ENCODE measurements around the gene RAP2C.
"Not testable (repeated sequence)": the region's sequence is repeated elsewhere in the genome, so short reads cannot be mapped to it uniquely, and the experiment has no call there.

RAP2C gene

GRCh38 chrX:132200976-132201375 is 18.3 kb downstream of the RAP2C start:
- no peak for DNase-seq (ENCODE audit: low read depth in 3 of 3, low spot score in 1 of 3)

GRCh38 chrX:132199941-132200340 is 19.3 kb downstream of the RAP2C start:
- DNase-seq (ENCODE audit: low read depth in 3 of 3, low spot score in 1 of 3) = no peak

DNA sequence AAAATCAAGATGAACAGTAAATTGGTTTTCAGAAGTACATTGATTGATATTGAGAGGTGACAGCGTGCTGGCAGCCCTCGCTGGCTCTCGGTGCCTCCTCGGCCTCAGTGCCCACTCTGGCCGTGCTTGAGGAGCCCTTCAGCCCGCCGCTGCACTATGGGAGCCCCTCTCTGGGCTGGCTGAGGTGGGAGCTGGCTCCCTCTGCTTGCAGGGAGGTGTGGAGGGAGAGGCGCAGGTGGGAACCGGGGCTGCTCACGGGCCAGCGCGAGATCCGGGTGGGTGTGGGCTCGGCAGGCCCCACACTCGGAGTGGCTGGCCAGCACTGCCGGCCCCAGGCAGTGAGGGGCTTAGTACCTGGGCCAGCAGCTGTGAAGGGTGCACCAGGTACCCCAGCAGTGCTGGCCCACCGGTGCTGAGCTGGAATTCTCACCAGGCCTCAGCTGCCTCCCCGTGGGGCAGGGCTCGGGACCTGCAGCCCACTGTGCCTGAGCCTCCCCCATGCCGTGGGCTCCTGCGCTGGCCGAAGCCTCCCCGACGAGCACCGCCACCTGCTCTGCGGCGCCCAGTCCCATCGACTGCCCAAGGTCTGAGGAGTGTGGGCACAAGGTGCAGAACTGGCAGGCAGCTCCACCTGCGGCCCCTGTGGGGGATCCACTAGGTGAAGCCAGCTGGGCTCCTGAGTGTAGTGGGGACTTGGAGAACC is 25.2 kb downstream of the RAP2C start:
- DNase-seq (ENCODE audit: low read depth in 3 of 3, low spot score in 1 of 3) = no peak

- DNase-seq (ENCODE audit: low read depth in 3 of 3, low spot score in 1 of 3) = no peak
These were observed 27.3 kb downstream of the RAP2C start for GRCh38 chrX:132191938-132192337.

GRCh38 chrX:132188175-132188574 is 31.1 kb downstream of the RAP2C start:
- no peak for DNase-seq (ENCODE audit: low read depth in 3 of 3, low spot score in 1 of 3)

DNA sequence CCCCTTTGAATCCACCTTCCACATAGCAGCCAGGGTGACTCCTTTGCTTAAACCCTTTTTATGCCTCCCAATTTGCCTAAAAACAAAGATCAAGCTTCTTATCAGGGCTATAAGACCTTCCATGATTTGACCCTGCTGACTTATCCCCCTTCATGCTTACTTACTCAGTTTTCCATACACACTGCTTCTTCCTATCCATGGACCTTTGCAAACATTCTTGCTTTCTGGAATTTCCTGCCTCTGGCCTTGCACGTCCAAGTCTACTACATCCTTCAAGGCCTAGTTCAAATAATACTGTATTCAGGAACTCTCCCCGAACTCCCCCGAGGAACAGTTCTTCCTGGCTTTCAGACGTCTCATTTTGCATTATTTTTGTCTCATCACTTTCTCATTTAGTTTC is 31.8 kb downstream of the RAP2C start:
- no peak for DNase-seq (ENCODE audit: low read depth in 3 of 3, low spot score in 1 of 3)

DNA sequence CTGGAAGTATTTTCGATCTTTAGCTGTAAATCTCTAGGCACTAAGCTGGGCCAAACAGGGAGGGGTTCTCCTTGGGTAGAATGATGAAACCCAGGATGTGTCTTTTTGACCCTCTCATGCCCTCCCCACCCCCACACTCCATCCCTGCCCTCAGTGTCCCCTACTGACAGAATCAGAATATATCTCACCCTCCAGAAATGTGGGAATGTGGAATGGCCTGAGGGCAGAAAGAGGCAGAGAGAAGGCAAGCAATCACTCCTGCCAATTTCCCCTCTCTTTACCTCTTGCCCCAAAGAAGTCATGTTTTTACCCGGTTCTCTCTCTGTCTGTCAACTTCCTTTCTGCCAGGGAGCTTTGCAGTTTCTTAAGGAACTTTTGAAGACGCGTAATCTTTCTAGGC is 34.4 kb downstream of the RAP2C start:
- no peak for DNase-seq (ENCODE audit: low read depth in 3 of 3, low spot score in 1 of 3)

- DNase-seq (ENCODE audit: low read depth in 3 of 3, low spot score in 1 of 3) = no peak
These were observed 37.9 kb downstream of the RAP2C start for GRCh38 chrX:132181364-132181763.

DNA sequence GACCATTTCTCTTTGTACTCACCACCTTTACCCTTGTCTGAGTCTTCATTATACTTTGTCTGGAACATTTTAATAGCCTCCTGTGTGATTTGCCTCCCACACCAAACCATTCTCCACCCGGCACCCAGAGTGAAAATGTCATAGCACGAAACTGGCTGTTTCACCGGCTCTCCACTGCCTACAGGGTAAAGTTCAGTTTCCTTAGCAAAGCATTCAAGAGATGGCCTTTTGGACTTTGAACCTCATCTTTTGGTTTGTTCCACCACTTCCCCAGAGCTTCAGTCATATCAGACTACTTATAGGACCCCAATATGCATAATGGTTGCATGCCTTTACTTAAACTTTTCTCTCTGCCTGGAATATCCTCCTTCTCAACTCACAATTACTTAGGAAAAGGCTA is 38.3 kb downstream of the RAP2C start:
- no peak for DNase-seq (ENCODE audit: low read depth in 3 of 3, low spot score in 1 of 3)

- DNase-seq (ENCODE audit: low read depth in 3 of 3, low spot score in 1 of 3) = no peak
These were observed 45.6 kb downstream of the RAP2C start for GRCh38 chrX:132173647-132174046.

- DNase-seq (ENCODE audit: low read depth in 3 of 3, low spot score in 1 of 3) = no peak
These were observed 47.4 kb downstream of the RAP2C start for GRCh38 chrX:132171881-132172280.

DNA sequence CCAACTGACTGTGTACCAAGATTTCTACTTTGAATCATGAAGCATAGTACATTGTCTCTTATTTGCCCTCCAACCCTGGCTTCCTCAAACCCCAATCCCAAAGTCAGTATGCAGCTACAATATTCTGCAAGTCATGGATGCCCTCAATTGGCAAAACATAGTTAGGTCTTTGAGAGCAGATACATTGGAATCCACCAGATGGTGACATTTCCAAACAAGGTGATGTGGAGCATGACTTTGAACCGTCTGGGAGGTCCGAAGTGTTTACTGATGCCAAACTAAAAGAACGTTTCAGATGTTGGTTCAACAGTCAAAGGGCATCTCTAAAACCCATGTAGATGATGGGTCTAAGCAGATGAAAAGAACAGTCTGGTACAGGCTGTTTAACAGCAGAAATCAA is 47.8 kb downstream of the RAP2C start:
- no peak for DNase-seq (ENCODE audit: low read depth in 3 of 3, low spot score in 1 of 3)

DNA sequence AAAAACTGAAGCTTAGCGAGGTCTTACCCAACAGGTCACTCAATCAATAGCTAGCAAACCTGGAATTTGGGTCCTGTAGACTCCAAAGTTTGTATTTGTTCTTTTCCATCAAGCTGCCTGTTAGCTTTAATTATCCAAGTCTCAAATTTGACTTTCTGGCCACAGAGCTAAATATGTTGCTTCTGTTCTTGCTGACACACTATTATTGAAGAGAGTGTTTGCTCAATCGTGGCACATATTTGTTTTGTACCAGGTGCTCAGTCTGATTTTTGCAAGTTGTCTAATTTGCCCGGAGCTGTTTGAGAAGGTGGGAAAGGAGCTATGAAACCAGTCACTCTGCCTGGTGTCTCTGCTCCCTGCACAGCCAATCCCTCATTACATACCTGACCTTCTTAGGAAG is 49.7 kb downstream of the RAP2C start:
- no peak for DNase-seq (ENCODE audit: low read depth in 3 of 3, low spot score in 1 of 3)

DNA sequence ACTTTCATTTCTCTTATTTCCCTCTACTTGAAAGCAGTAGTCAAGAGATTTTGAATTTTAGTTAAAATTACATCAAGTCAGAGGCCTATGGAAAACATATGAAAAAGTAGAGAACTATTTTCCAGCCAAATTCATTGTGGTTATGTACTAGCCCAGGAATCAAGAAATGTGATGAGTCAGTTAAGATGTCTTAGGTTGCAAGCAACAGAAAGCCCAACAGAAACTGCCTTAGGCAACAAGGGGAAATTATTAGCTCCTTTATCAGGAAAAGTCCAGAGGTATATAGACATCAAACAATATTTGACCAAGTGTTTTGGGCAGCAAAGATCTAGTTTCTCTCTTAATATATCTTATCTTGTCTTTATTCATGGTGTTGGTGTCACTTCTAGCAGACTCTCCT is 53.6 kb downstream of the RAP2C start:
- no peak for DNase-seq (ENCODE audit: low read depth in 3 of 3, low spot score in 1 of 3)

- DNase-seq (ENCODE audit: low read depth in 3 of 3, low spot score in 1 of 3) = no peak
These were observed 54.2 kb downstream of the RAP2C start for GRCh38 chrX:132165005-132165404.

- not testable (repeated sequence) for DNase-seq (ENCODE audit: low read depth in 3 of 3, low spot score in 1 of 3)
These were observed 56.2 kb downstream of the RAP2C start for GRCh38 chrX:132163094-132163493.

GRCh38 chrX:132153166-132153565 is 66.1 kb downstream of the RAP2C start:
- DNase-seq (ENCODE audit: low read depth in 3 of 3, low spot score in 1 of 3) = no peak
